SK-N-SH treated with all-trans-retinoic acid at 6 μM for 48 hours (cell line): ENCODE results near the gene SDK2.

ENCODE experiments used
- OSR1 ChIP-seq: fragments of 250-450 bp; sonication (Bioruptor Pico); IDR thresholded peaks from 2 replicates; pipeline ENCODE4 v1.8.0; 2022; ENCODE audit warnings: moderate library complexity, mild to moderate bottlenecking, inconsistent platforms
- RARB ChIP-seq: fragments of 250-450 bp; sonication (Bioruptor Pico); IDR thresholded peaks from 2 replicates; pipeline ENCODE4 v1.8.0; 2021; ENCODE audit warnings: mild to moderate bottlenecking, moderate library complexity
- SNAI2 ChIP-seq: fragments of 250-450 bp; sonication (Bioruptor Pico); IDR thresholded peaks from 2 replicates; pipeline ENCODE4 v1.5.0; 2020; ENCODE audit warnings: mild to moderate bottlenecking, moderate library complexity
- TCF4 ChIP-seq: fragments of 250-450 bp; sonication (Bioruptor Pico); IDR thresholded peaks from 2 replicates; pipeline ENCODE4 v1.8.0; 2021; ENCODE audit warnings: mild to moderate bottlenecking, moderate library complexity, borderline replicate concordance
- ZFP3 ChIP-seq: fragments of 250-450 bp; sonication (Bioruptor Pico); IDR thresholded peaks from 2 replicates; pipeline ENCODE4 v1.5.0; 2020; ENCODE audit warnings: mild to moderate bottlenecking, moderate library complexity
- ZNF565 ChIP-seq: fragments of 450-650 bp; formaldehyde crosslinking; conservative IDR thresholded peaks from 2 replicates; pipeline ENCODE4 v1.5.0; 2020; ENCODE audit warnings: low read depth, mild to moderate bottlenecking, moderate library complexity
- TF ChIP-seq, protein P1 (sequence below): fragments of 250-450 bp; sonication (Bioruptor Pico); IDR thresholded peaks from 2 replicates; pipeline ENCODE4 v1.8.0; 2020; ENCODE audit warnings: mild to moderate bottlenecking, moderate library complexity, borderline replicate concordance

GRCh38 chr17:73632513-73632912 lies 11.7 kb downstream of the SDK2 start:
- TF ChIP-seq ZFP3 (CRISPR knock-in tag), result no peak
- TF ChIP-seq SNAI2 (CRISPR knock-in tag), result no peak
- no peak for TF ChIP-seq OSR1 (CRISPR knock-in tag)
- TF ChIP-seq RARB (CRISPR knock-in tag), result no peak
- no peak for TF ChIP-seq TCF4 (CRISPR knock-in tag)
- TF ChIP-seq, protein P1, sequence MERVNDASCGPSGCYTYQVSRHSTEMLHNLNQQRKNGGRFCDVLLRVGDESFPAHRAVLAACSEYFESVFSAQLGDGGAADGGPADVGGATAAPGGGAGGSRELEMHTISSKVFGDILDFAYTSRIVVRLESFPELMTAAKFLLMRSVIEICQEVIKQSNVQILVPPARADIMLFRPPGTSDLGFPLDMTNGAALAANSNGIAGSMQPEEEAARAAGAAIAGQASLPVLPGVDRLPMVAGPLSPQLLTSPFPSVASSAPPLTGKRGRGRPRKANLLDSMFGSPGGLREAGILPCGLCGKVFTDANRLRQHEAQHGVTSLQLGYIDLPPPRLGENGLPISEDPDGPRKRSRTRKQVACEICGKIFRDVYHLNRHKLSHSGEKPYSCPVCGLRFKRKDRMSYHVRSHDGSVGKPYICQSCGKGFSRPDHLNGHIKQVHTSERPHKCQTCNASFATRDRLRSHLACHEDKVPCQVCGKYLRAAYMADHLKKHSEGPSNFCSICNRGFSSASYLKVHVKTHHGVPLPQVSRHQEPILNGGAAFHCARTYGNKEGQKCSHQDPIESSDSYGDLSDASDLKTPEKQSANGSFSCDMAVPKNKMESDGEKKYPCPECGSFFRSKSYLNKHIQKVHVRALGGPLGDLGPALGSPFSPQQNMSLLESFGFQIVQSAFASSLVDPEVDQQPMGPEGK (CRISPR knock-in tag), result no peak
- no peak for TF ChIP-seq ZNF565 (CRISPR knock-in tag)
